HG03135 (cell line): ENCODE measurements around the gene ATP6V1F.
"Not testable (repeated sequence)": the region's sequence is repeated elsewhere in the genome, so short reads cannot be mapped to it uniquely, and the experiment has no call there.

Experiments
- ATAC-seq: cut with Tn5 transposase; IDR thresholded peaks from one replicate; pipeline ENCODE4 v1.9.1; 2021; ENCODE audit warnings: mild to moderate bottlenecking, moderate library complexity; ENCODE audit not compliant: unreplicated experiment

Gene ATP6V1F

GRCh38 chr7:128894101-128894440 lies 31.4 kb downstream of the ATP6V1F start:
- ATAC-seq, result no peak

GRCh38 chr7:128895320-128895719 lies 32.7 kb downstream of the ATP6V1F start:
- no peak for ATAC-seq

- ATAC-seq, result no peak
Observed at GRCh38 chr7:128899392-128899791, 36.7 kb downstream of the ATP6V1F start.

GRCh38 chr7:128900237-128900636 lies 37.6 kb downstream of the ATP6V1F start:
- no peak for ATAC-seq

- ATAC-seq, result no peak
Observed at GRCh38 chr7:128902761-128903585, 40.3 kb downstream of the ATP6V1F start.

GRCh38 chr7:128903621-128904361 lies 41.1 kb downstream of the ATP6V1F start:
- ATAC-seq, result no peak

GRCh38 chr7:128904381-128905197 lies 41.9 kb downstream of the ATP6V1F start:
- no peak for ATAC-seq

- no peak for ATAC-seq
Observed at GRCh38 chr7:128906001-128906765, 43.5 kb downstream of the ATP6V1F start.

- ATAC-seq, result no peak
Observed at GRCh38 chr7:128906766-128907559, 44.3 kb downstream of the ATP6V1F start.

GRCh38 chr7:128908750-128909624 lies 46.3 kb downstream of the ATP6V1F start:
- no peak for ATAC-seq

- ATAC-seq, result no peak
Observed at GRCh38 chr7:128909625-128910568, 47.2 kb downstream of the ATP6V1F start.

GRCh38 chr7:128910569-128910945 lies 47.9 kb downstream of the ATP6V1F start, which contains the start of gene KCP:
KCP (minus strand) TSS chr7:128910709; CDS start chr7:128910676, 33 bp downstream.
- no peak for ATAC-seq

- ATAC-seq, result no peak
Observed at GRCh38 chr7:128911423-128912031, 48.9 kb downstream of the ATP6V1F start.

GRCh38 chr7:128912281-128912680 lies 49.6 kb downstream of the ATP6V1F start:
- ATAC-seq, result no peak

- ATAC-seq, result not testable (repeated sequence)
Observed at GRCh38 chr7:128912709-128913495, 50.2 kb downstream of the ATP6V1F start.

- ATAC-seq, result no peak
Observed at GRCh38 chr7:128913870-128914565, 51.4 kb downstream of the ATP6V1F start.
